Epidermal melanocyte (primary cell): ENCODE results near the gene SMCO1.
"Not testable (repeated sequence)": the region's sequence is repeated elsewhere in the genome, so short reads cannot be mapped to it uniquely, and the experiment has no call there.

Experiments used
- DNase-seq: peaks from one replicate; pipeline ENCODE4 v3.0.0; 2011; ENCODE audit warnings: low spot score; ENCODE audit not compliant: insufficient read length

The SMCO1 gene, protein sequence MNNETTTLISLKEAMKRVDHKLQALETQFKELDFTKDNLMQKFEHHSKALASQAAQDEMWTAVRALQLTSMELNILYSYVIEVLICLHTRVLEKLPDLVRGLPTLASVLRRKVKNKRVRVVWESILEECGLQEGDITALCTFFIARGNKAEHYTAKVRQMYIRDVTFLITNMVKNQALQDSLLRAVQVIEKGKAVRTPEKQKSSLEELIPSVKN

DNA sequence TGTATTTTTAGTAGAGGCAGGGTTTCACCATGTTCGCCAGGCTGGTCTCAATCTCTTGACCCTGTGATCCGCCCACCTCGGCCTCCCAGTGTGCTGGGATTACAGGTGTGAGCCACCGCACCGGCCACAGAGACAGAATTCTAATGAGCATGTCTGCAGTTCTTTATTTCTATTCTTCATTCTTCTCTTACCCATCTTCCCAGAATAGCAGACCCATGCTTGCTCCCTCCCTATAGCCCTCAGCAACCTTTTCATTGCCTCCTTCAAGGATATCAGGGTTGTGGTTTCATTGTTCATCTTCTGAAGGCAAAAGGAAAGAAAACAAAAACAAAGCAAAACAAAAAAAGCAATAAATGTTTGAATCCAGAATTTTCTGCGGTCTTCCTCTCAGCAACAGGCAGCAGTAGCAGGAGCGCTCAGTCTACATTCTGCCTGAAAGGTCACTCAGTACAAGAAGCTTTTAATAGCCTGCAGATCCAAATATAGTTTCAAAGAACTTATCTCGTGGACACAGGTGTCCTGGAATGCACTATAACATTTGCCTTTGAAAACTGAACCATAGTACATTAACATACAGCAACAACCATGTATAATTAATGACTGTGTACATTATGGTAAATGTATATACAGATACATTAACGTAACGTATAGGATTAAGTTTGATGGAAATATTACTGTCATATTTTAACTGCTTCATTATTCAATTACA lies at the start of gene SMCO1:
Gene SMCO1 (minus strand): TSS at position 434 of the 709 bp plus-strand sequence. CDS start 137 bp downstream, at position 297.
- no peak for DNase-seq

DNA sequence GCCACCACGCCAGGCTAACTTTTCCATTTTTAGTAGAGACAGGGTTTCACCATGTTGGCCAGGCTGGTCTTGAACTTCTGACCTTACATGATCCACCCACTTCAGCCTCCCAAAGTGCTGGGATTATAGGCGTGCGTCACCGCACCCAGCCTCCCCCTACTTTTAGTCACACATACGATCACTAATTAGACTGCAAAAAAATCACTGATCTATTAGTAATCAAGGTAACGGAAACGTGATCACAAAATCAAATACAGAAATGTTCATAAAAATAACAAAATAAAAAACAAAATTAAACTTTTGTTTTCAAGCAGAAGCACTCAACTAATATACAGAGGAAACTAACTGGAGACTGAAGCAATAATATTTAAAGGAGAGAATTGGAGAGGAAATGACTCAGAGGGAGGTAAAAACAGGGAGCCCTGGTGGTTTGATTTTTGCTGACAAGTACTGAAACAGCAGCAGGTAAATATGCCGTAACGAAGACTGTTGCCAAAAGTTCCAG lies 48.6 kb upstream of the SMCO1 start:
- DNase-seq = no peak

GRCh38 chr3:196559826-196560225 lies 44.7 kb upstream of the SMCO1 start:
- no peak for DNase-seq

DNA sequence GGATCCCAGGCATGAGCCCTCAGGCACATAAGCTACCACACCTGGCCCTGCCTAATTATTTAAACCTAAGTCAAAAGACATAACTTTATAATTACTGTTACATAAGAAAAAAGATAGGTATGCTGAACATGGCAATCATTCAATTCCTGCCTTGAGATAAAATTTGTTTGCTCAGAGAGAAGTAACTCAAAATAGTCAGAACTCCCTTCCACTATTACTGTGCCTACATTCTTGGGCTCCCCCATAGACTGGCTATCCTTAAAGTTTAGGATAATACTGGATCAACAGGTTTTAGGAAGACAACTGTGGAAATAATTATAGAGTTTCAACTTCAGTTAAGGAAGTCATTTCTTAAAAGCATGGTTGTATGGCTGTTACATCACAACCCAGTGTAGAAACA lies 43.3 kb upstream of the SMCO1 start:
- DNase-seq = no peak

DNA sequence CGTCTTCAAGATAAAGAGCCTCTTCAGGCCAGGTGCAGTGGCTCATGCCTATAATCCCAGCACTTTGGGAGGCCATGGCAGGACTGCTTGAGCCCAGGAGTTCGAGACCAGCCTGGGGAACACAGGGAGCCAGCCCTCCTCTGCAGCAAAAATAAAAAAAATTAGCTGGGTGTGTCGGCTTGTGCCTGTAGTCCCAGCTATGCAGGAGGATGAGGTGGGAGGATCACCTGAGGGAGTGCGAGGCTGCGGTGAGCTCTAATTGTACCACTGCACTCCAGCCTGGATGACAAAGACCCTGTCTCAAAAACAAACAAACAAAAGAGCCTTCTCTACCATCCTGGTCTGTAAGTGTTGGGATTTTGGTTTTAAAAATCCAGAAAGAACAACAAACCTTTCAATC lies 42.1 kb upstream of the SMCO1 start:
- no peak for DNase-seq

GRCh38 chr3:196555295-196555694 lies 40.1 kb upstream of the SMCO1 start:
- DNase-seq = no peak

- no peak for DNase-seq
Measured at GRCh38 chr3:196554205-196554604, 39.1 kb upstream of the SMCO1 start.

- DNase-seq = no peak
Measured at GRCh38 chr3:196553551-196553950, 38.4 kb upstream of the SMCO1 start.

GRCh38 chr3:196552253-196552652 lies 37.1 kb upstream of the SMCO1 start:
- DNase-seq = no peak

DNA sequence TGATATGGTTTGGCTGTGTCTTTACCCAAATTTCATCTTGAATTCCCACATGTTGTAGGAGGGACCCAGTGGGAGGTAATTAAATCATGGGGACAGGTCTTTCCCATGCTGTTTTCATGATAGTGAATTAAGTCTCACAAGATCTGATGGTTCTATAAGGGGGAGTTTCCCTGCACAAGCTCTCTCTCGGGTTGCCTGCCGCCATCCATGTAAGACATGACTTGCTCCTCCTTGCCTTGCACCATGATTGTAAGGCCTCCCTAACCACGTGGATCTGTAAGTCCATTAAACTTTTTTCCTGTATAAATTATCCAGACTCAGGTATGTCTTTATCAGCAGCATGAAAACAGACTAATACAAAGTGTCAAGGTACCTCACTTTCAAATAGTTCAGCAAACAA lies 35.0 kb upstream of the SMCO1 start:
- DNase-seq = not testable (repeated sequence)

- not testable (repeated sequence) for DNase-seq
Measured at GRCh38 chr3:196549312-196549711, 34.2 kb upstream of the SMCO1 start.

- DNase-seq = no peak
Measured at GRCh38 chr3:196547067-196547466, 31.9 kb upstream of the SMCO1 start.

- DNase-seq = no peak
Measured at GRCh38 chr3:196546537-196546936, 31.4 kb upstream of the SMCO1 start.

DNA sequence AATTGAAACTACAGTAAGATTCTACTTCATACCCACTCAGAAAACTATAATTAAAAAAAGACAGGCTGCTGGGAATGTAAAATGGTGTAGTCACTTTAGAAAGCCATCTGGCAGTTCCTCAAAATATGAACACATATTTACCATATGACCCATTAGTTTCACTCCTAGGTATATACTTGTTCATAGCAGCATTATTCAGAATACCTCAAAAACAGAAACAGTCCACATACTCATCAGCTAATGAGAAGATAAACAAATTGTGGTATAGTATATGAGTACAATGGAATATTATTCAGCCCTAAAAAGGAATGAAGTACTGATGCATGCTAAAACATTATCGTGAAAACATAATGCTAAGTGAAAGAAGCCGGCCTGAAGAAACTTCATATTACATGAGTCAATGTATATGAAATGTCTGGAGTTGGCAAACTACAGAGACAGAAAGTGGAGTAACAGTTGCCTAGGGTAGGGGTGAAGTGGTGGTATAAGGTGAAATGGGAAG lies 29.4 kb upstream of the SMCO1 start:
- DNase-seq = no peak

GRCh38 chr3:196541684-196542445 lies 26.7 kb upstream of the SMCO1 start:
- DNase-seq = no peak

DNA sequence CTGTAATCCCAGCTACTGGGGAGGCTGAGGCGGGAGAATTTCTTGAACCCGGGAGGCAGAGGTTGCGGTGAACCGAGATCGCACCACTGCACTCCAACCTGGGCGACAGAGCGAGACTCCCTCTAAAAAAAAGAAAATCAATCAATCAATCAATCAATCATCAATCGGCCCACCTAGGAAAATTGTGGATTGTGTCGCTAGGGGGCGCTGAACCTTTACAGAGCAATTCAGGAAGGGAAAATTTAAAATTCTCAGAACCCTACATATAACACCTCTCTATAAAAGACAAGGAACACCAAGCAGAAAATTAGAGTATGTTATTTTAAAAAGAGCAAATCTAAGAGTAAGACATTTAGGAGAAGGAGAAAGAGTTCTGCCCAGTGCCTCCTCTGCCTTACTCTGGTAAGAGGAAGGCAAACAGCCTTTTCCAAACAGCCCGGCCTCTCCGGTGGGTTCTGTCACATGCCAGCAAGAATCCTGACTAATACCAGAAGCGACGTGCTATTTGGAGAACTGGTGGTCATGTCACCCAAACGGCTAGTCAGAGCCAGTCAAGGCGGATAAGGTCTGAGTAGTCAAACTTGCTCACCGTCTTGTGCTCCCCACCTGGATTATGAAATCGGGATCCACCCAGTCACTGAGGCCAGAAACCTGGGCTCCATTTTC lies 22.3 kb upstream of the SMCO1 start:
- no peak for DNase-seq

GRCh38 chr3:196533260-196533681 lies 18.1 kb upstream of the SMCO1 start:
- DNase-seq = no peak

DNA sequence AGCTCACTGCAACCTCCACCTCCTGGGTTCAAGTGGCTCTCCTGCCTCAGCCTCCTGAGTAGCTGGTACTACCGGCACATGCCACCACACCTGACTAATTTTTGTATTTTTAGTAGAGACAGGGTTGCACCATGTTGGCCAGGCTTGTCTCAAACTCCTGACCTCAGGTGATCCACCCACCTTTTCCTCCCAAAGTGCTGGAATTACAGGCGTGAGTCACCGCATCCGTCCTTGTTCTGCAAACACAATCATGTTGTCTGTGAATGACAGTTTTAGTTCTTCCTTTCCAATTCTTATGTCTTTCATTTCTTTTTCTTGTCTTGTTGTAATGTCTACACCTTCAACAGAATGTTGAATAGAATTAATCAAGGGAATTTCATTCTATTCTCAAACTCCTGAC lies 16.3 kb upstream of the SMCO1 start:
- no peak for DNase-seq

GRCh38 chr3:196528639-196529233 lies 13.6 kb upstream of the SMCO1 start:
- DNase-seq = peak; percentile 72

DNA sequence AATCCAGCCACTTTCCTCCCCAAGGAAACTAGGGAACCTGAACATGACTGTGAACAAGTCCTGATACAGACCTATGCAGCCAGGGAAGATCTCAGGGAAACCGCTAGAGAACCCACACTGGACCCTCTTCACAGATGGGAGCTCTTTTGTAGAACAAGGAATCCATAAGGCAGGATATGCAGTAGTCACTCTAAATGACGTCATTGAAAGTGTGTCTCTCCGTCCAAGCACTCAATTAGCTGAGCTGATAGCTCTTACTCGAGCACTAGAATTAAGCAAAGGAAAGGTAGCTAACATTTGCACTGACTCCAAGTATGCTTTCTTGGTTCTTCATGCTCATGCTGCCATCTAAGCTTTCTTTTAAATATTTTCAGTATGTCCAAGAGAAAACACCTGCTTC lies 10.0 kb upstream of the SMCO1 start:
- DNase-seq = no peak

GRCh38 chr3:196524527-196524926 lies 9.4 kb upstream of the SMCO1 start:
- DNase-seq = no peak
